Spleen (tissue), 11 donors: ENCODE measurements around the gene POM121L12. TPM values are rescaled to one million over a fixed set of nuclear protein-coding genes. Genes with fewer than 3 reads are reported as not detected.

ENCODE experiments used
- DNase-seq: peaks from one replicate; pipeline ENCODE4 v3.0.0-alpha.2; 2020
- H3K27ac ChIP-seq, 8 donors: fragments of 200-600 bp; sonication (generic) in 7 of 8; 1 replicate in 4 of 8; 2 replicates in 4 of 8; pipeline versions ENCODE4 v1.5.0 to v1.8.0; 2016 to 2021; ENCODE audit warnings: inconsistent platforms in 4 of 8, mild to moderate bottlenecking in 4 of 8, moderate library complexity in 1 of 8
- H3K27me3 ChIP-seq, 7 donors: fragments of 200-600 bp; sonication (generic) in 6 of 7; replicated peaks in 1 of 7; 1 replicate in 4 of 7; 2 replicates in 3 of 7; pipeline versions ENCODE4 v1.5.0 to v1.8.0; 2016 to 2021; ENCODE audit warnings: inconsistent platforms in 3 of 7, mild to moderate bottlenecking in 1 of 7
- H3K36me3 ChIP-seq, 6 donors: fragments of 200-600 bp; sonication (generic) in 5 of 6; 1 replicate in 4 of 6; 2 replicates in 2 of 6; pipeline versions ENCODE4 v1.5.0 to v1.8.0; 2016 to 2021; ENCODE audit warnings: inconsistent platforms in 2 of 6
- H3K4me1 ChIP-seq, 6 donors: fragments of 200-600 bp; sonication (generic) in 5 of 6; 1 replicate in 3 of 6; 2 replicates in 3 of 6; pipeline versions ENCODE4 v1.5.0 to v1.8.0; 2016 to 2021; ENCODE audit warnings: inconsistent platforms in 3 of 6
- H3K4me3 ChIP-seq, 8 donors: fragments of 200-600 bp; sonication (generic) in 7 of 8; 1 replicate in 4 of 8; 2 replicates in 4 of 8; pipeline versions ENCODE4 v1.5.0 to v1.8.0; 2016 to 2021; ENCODE audit warnings: inconsistent platforms in 4 of 8, mild to moderate bottlenecking in 4 of 8, moderate library complexity in 2 of 8
- H3K9me3 ChIP-seq, 8 donors: fragments of 200-600 bp; sonication (generic) in 7 of 8; 1 replicate in 4 of 8; 2 replicates in 4 of 8; pipeline versions ENCODE4 v1.5.0 to v1.8.0; 2016 to 2021; ENCODE audit warnings: inconsistent platforms in 4 of 8
- POLR2A ChIP-seq, 3 donors: fragments of 450-650 bp; IDR thresholded peaks; one replicate each; pipeline ENCODE4 v1.5.1; 2017; ENCODE audit warnings: antibody characterized with exemption in 3 of 3, mild to moderate bottlenecking in 1 of 3
- POLR2AphosphoS5 ChIP-seq, 3 donors: sonication (generic); formaldehyde crosslinking; IDR thresholded peaks; one replicate each; pipeline ENCODE4 v1.5.1; 2017; ENCODE audit warnings: antibody characterized with exemption in 3 of 3
- WGBS, 5 donors: extraction: QIAGEN DNeasy Blood & Tissue Kit in 3 of 5; methylation state at CpG; one replicate each; pipeline versions ENCODE4 v1.1.5 to v1.1.7; 2013 to 2018; 5-methylcytosine and 5-hydroxymethylcytosine counted together
- intact Hi-C: fragments of 100-400 bp; cut with DNase I; formaldehyde crosslinking; loops from one replicate; pipeline ENCODE4 v1.15.0; 2023; ENCODE audit warnings: low total_unique reads
- polyA plus RNA-seq, 3 donors: library from polyadenylated mRNA; stranded (reverse); fragments of 200-250 nt; gene quantifications; one replicate each; pipeline ENCODE4 v1.2.1, GENCODE V29; 2013
- total RNA-seq, 7 donors: library from RNA; depleted of rRNA in 3 of 7; stranded (reverse); fragments of >200 nt in 3 of 7; fragmentation: NEBNext Ultra II Directional in 4 of 7; extraction: Animal tissue kit (Norgen Biotek cat#: 25700) in 4 of 7; gene quantifications; one replicate each; pipeline versions ENCODE4 v1.1.0 to v1.2.1, GENCODE V29; 2016 to 2021
- TF ChIP-seq, protein P1 (sequence below), 11 experiments: fragments of 200-600 bp in 7 of 11; fragments of 450-650 bp in 4 of 11; sonication (generic) in 4 of 11; IDR thresholded peaks in 8 of 11; conservative IDR thresholded peaks in 3 of 11; 1 replicate in 7 of 11; 2 replicates in 4 of 11; pipeline versions ENCODE4 v1.4.0 to v1.8.0; 2016 to 2021; ENCODE audit warnings: antibody characterized with exemption in 11 of 11, inconsistent platforms in 4 of 11, mild to moderate bottlenecking in 1 of 11
- donor health status: healthy with polysubstance abuse.
- donor health status: DM: no; HTN: no; CAD: no; lungs with moderate emphysema.
- donor health status: DM: no; HTN: no; CAD: no.
- donor health status: Bipolar disorder and iron deficiency.
- donor health status: healthy.
- donor health status: DM: no; HTN: no; CAD: no.
- donor health status: DM: yes; HTN: yes; CAD: no.

The POM121L12 gene
- total and polyA plus RNA-seq, 10 donors = not detected

DNA sequence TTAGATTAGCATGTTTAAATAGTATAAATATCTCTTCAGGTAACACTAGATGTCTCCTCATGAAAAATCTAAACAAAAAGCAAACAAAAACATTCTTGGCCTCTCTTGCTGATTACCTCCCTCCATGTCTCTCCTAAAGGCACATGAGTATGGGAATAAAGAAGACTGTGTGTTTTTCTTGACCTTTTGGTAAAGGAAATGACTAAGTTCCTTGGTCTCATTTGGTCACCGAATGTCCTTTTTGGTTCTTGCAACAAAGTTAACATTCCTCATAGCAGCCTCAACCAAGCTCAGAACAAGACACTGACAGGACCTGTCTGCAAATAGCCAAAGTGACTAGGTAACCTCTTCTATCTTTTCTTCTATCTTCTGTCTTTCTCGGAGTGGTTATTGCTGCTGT is 35.5 kb downstream of the POM121L12 start:
- Histone ChIP-seq H3K4me3 (no peak overlapping the region), H3K9me3 (peaks cover 0 to 38% (median 15%) of the 10 kb centered on the region in 8 donors), H3K27me3 (no peaks in the 10 kb centered on the region), H3K4me1 (no peaks in the 10 kb centered on the region), H3K27ac (no peak overlapping the region), H3K36me3 (no peaks in the 10 kb centered on the region)
- intact Hi-C loops = no loop called here
- TF ChIP-seq, protein P1, sequence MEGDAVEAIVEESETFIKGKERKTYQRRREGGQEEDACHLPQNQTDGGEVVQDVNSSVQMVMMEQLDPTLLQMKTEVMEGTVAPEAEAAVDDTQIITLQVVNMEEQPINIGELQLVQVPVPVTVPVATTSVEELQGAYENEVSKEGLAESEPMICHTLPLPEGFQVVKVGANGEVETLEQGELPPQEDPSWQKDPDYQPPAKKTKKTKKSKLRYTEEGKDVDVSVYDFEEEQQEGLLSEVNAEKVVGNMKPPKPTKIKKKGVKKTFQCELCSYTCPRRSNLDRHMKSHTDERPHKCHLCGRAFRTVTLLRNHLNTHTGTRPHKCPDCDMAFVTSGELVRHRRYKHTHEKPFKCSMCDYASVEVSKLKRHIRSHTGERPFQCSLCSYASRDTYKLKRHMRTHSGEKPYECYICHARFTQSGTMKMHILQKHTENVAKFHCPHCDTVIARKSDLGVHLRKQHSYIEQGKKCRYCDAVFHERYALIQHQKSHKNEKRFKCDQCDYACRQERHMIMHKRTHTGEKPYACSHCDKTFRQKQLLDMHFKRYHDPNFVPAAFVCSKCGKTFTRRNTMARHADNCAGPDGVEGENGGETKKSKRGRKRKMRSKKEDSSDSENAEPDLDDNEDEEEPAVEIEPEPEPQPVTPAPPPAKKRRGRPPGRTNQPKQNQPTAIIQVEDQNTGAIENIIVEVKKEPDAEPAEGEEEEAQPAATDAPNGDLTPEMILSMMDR (IDR thresholded peaks at IDR 0.05 in 8 of 11, conservative IDR thresholded peaks at IDR 0.05 in 3 of 11) = no peak
- TF ChIP-seq POLR2AphosphoS5 (IDR thresholded peaks at IDR 0.05) = no peak
- TF ChIP-seq POLR2A (IDR thresholded peaks at IDR 0.05) = no peak
- DNase-seq = no peak
- 64 to 85% (median 83%) methylated on average over 2 of the region's 2 CpGs for WGBS, 5 donors
